Omental fat pad (tissue), 4 donors: ENCODE results near the gene WNT5A. TPM values are rescaled to one million over a fixed set of nuclear protein-coding genes. Genes with fewer than 3 reads are reported as not detected.

Source experiments
- ATAC-seq: fragments of 150-250 bp; one replicate; pipeline ENCODE4 v1.9.1; 2016; ENCODE audit warnings: mild to moderate bottlenecking, moderate library complexity; ENCODE audit not compliant: low FRiP score
- DNase-seq: peaks from one replicate; pipeline ENCODE4 v3.0.0-alpha.2; 2019; ENCODE audit warnings: low spot score
- CTCF ChIP-seq, 3 donors: fragments of 450-650 bp; IDR thresholded peaks; one replicate each; pipeline ENCODE4 v1.5.1; 2016 to 2017; ENCODE audit warnings: antibody characterized with exemption in 3 of 3, mild to moderate bottlenecking in 3 of 3, moderate library complexity in 2 of 3
- total RNA-seq, 4 donors: library from RNA; depleted of rRNA; stranded (reverse); fragments of >200 nt; gene quantifications; one replicate each; pipeline ENCODE4 v1.1.0, GENCODE V29; 2016

Gene WNT5A
- 10 to 100 TPM in 2 of 4 donors, 1 to 10 TPM in 2; 2.5 to 52.0 (median 7.3) TPM for total RNA-seq

GRCh38 chr3:55486857-55487380 is at the start of gene WNT5A:
TSS of gene WNT5A (minus strand) at chr3:55487306. CDS start at chr3:55486985, 321 bp downstream.
- TF ChIP-seq CTCF (IDR thresholded peaks at IDR 0.05) = no peak
- DNase-seq = no peak
- ATAC-seq = peak; percentile 20

- no peak for DNase-seq
- ATAC-seq = no peak
- no peak for TF ChIP-seq CTCF (IDR thresholded peaks at IDR 0.05)
These were observed 47.8 kb upstream of the WNT5A start for GRCh38 chr3:55534876-55535275.

DNA sequence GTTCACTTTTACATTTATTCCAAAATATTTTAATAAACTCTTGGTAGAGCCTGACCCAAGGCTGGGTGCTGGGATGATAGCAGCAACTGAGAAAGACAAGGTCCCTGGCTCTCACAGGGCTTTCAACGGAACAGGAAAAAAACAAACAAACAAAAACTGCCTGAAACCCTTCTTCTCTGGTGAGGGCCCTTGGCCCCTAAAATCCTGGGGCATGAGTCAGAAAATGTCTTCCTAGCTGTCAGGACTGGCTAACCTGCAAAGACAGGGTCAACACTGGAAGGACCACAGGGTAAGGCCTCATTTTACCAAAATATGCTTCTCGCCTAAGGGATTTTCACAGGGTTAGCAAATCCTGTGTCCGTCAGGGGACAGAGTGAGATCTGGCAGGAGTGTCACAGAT is 45.7 kb upstream of the WNT5A start:
- ATAC-seq (no peak), DNase-seq (no peak)
- no peak for TF ChIP-seq CTCF (IDR thresholded peaks at IDR 0.05)

DNA sequence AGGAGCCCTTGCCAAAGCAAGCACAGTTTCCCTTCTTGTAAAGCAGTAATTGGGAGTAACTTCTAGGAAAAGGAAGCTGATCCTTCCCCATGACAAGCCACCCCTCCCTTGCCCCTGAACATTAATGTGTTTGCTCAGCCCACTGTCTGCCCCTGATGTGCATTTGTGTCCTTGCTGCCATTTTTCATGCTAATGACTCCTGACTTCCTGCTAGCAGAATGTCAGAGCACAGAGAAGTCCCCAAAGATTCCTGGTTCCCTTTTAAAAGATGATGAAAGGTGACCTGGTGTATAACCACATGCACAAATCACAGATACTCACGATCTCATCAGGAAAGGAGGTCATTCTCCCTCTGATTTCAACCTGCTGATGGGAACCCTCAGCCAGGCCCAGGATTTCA is 44.2 kb upstream of the WNT5A start:
- DNase-seq = no peak
- ATAC-seq = no peak
- no peak for TF ChIP-seq CTCF (IDR thresholded peaks at IDR 0.05)

- TF ChIP-seq CTCF (IDR thresholded peaks at IDR 0.05) = no peak
- ATAC-seq (no peak), DNase-seq (no peak)
These were observed 40.3 kb upstream of the WNT5A start for GRCh38 chr3:55527361-55527760.

GRCh38 chr3:55526332-55527030 is 39.4 kb upstream of the WNT5A start:
- TF ChIP-seq CTCF (IDR thresholded peaks at IDR 0.05) = no peak
- ATAC-seq (no peak), DNase-seq (no peak)

- no peak for TF ChIP-seq CTCF (IDR thresholded peaks at IDR 0.05)
- DNase-seq = no peak
- ATAC-seq = no peak
These were observed 38.3 kb upstream of the WNT5A start for GRCh38 chr3:55525436-55525835.
